KG1 (cell line): ENCODE results near the gene LIG3.
"Not testable (repeated sequence)": the region's sequence is repeated elsewhere in the genome, so short reads cannot be mapped to it uniquely, and the experiment has no call there.

Experiments used
- DNase-seq: peaks from one replicate; lab custom pipeline; 2025; lab: John Stamatoyannopoulos, UW

LIG3 gene

DNA sequence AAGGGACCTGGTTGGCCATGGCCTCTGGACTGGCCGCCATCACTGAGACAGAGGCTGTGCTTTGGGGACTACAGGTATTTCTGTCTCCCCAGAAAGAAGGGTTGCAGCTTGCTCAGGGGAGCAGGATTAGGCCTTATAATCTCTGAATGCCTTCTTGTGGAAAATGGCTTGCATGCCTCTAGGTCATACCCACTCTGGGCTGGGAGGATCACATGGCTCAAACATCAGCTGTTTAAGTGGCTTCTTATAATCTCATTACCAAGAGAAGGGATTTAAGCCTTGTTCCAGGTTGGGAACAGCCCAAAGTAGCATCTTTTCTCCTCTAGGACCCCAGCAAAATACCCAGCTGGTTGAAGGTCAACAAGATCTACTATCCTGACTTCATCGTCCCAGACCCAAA, 19.1 kb downstream of the LIG3 start:
- DNase-seq: no peak

DNA sequence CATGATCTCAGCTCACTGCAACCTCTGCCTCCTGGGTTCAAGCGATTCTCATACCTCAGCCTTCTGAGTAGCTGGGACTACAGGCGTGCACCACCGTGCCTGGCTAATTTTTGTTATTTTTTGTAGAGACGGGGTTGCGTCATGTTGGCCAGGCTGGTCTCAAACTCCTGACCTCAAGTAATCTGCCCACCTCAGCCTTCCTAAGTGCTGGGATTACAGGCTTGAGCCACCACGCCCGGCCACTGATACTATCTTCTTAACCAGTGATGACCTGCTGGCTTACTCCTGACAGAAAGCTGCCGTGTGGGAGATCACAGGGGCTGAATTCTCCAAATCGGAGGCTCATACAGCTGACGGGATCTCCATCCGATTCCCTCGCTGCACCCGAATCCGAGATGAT, 20.7 kb downstream of the LIG3 start:
- not testable (repeated sequence) for DNase-seq

DNA sequence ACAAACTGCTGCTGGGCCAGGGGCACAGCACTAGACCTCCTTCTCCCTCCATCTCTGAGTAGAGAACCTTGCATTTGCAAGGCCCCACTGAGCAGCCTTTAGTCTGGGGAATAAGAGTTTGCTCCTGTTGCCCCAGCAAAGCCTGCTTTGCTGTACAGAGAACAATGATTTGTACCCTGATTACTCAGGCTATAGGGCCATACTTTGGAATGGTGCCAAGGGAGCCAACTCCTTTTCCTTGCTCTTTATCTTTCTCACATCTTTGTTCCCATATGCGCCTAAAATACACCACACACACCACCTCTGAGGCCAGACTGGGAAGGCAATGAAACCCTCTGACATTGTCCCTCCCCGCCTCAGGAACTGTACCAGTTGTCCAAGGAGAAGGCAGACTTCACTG, 21.2 kb downstream of the LIG3 start:
- DNase-seq: no peak

DNA sequence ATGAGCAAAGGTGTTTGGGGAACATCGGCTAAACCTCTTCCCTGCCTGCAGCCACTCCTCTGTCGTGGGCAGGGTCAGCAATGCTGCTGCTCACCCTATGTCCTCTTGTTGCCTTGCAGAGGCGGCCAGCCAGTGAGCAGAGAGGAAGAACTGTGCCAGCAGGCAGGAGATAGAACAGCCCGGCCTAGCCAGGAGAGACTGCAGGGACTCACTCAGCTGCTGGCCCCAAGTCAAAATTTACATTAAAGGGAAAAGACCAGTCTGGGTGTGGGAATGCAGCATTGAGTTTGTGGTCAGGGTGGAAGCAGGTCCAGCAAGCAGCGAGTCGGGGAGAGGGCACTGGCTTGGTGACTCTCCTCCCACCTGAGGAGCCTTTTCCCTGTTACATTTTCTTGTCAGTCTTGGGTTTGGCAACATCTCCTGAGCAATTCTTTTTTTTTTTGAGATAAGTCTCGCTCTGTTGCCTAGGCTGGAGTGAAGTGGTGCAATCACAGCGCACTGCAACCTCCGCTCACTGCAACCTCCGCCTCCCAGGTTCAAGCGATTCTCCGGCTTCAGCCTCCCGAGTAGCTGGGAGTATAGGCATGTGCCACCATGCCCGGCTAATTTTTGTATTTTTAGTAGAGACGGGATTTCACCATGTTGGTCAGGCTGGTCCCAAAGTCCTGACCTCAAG, 22.7 kb downstream of the LIG3 start:
- no peak for DNase-seq

DNA sequence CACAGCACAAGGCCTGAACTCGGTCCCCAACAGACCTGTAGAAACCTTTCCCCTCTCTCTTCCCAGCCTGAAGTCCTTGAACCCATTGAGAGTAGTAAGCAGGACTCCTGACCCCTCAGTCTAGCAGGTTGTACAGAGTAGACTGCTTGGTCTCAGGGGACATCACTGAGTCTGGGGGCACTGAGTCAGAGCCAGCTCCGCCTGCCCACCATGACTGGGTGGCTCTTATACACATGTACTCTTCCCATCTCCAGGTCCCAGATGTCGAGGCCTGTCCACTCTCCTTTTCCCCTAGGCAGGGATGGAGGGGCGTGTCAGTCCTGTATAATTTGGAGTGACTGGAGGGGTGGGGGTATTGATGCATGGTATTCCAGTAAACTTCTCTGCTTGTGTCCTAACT, 23.5 kb downstream of the LIG3 start:
- DNase-seq: no peak

DNA sequence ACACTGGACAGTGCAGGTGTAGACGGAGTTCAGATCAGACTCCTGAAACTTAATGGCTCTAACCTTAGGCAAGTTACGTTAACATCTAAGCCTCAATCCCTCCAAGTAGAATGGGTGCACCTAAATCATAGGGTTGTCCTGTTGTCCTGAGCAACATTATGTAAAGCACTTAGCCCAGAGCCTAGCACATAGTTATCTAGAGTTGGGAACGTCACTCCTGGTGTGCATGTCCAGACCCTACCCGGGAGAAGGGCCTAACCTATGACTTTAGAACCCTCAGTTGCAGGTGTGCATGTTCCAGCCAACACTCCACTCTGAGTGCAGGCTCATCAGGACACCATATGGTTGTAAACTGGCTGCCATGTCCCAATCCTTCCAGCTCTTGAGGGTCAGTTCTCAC, 26.0 kb downstream of the LIG3 start:
- no peak for DNase-seq

DNA sequence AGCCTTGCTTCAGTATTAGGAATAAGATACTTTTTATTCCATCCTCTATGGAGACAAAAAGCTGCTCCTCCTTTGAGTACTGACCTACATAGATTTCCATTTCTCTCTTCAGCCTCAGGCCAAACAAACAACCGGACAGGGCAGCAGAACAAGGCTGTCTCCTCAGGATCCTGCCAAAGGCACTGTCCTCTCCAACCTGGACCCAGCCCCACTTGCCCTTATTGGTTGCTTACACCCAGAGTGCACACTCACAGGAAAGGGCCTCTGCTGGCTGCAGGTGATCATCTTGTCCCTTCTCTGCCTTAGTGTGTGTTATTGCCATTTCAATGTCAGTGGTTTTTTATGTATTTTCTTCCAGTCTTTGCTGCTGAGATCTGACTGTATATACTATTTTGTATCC, 26.6 kb downstream of the LIG3 start:
- no peak for DNase-seq

DNA sequence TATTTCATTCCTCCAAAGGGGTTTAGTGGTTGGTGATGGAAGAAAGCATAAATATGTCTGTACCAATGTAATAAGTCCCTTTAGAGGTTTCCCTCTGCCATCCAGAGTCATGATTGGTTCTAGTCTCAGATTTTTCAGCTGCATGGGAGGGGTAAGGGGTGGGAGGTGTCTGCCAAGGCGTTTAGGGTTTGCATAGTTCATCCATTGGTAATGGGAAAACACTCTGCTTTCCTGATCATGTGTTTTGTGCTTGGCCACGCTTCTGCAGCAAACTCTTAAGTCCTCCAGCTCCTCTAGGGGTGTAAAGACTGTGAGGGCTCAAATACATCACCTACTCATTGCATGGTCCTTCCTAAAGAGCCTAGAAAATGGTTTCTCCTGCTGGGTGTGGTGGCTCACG, 29.8 kb downstream of the LIG3 start:
- no peak for DNase-seq

DNA sequence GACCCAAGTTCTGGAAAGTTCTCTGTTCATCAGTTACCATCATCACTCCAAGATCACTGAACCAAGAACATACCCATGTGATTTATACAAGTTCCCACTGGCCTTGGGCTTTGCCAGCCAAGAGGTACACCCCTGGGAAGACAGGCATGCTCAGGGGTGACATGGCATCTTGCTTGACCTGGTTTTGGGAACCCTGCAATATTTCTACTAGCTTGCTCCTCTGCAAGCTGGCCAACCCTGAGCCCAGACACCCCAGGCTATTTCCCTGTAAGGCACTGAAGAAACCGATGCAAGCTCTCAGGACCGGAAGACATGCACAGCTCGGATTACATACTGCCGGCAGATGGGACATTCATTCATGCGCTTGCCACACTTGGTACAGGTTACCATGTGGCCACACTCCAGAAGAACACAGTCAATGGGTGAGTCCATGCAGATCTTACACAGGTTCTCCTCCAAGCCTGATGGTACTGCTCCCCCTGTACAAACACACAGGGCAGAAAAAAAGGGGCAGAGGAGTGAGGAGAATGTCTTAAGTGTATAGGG, 31.4 kb downstream of the LIG3 start:
- no peak for DNase-seq

DNA sequence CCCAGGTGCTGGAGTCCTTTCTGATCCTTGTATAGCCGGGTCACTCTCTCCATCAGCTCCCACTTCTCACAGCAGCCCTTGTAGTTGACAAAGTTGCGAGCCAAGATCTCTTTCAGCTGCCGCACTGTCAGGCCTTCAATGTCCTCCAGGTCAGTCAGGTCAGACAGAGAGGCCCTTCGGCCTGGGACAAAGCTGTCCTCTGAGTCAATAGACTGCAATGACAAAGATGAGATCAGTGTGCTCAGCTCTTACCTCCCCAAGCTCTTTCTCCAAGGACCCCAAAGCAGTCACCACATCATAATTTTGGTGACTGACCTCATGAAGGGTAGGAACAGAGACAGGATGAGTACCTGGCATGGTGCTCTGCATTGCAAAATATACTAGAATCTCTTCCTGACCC, 36.1 kb downstream of the LIG3 start:
- DNase-seq: no peak

DNA sequence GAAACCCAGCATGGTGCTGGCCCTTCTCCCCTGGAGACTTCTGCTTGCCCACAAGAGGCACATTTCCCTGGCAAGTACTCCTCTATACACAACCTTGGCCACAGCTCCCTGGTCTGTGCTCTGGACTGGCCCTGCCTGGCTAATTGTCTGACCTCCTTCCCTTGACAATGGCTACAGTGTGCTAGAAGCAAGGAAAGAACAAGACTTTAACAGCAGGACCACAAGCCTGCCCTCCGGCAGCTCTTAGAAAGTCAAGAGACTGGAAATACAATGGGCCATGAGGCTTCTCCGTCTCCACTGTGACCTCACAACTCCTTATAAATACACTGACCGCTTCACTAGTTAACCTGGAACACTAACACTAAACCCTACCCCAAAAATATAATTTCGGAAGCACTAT, 36.7 kb downstream of the LIG3 start:
- DNase-seq: no peak

DNA sequence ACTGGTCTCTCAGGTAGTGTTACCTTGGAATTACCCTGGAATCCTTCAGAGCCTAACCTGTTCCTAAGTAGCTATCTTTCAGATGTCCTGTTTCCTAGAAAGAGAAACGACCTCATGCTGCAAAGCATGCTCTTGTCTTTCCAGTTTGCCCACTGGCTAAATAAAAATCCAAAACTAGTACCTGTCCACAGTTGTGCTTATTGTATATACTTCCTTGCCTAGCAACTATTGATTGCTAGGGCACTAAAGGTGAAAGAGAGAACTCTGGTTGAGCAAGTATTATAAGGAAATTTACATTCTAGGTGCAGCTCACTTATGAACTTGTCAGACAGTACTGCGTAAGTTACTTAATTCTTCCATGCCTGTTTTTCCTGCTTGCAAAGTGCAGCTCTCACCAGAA, 38.5 kb downstream of the LIG3 start:
- DNase-seq: no peak

DNA sequence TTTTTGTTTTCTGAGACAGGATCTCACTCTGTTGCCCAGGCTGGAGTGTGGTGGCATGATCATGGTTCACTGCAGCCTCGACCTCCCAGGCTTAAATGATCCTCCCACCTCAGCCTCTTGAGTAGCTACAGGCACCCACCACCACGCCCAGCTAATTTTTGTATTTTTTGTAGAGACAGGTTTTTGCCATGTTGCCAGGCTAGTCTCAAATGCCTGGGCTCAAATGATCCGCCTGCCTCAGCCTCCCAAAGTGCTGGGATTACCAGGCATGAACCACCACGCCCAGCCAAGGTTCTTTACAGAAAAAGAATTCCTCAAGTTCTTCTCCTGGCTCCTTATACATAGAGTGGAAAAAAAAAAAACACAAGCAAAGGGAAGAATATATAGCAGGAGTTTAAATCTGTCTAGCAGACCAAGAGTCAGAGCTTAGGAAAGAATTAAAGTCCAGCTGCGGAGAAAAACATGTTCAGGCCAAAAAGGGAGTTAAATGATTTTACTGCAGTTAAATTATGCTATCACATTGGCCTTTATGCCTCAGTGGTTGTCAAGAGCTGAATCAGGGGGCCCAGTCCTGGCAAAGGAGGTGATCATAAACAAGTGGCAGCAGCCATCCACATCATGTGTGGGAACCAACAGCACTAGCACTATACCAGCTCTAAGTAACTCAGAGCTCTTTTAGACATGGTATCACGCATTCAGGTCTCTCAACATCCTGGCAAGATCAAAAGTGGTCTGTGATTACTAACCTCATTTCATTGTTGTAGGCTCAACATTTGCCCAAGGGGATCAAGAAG, 39.3 kb downstream of the LIG3 start:
- DNase-seq: no peak

DNA sequence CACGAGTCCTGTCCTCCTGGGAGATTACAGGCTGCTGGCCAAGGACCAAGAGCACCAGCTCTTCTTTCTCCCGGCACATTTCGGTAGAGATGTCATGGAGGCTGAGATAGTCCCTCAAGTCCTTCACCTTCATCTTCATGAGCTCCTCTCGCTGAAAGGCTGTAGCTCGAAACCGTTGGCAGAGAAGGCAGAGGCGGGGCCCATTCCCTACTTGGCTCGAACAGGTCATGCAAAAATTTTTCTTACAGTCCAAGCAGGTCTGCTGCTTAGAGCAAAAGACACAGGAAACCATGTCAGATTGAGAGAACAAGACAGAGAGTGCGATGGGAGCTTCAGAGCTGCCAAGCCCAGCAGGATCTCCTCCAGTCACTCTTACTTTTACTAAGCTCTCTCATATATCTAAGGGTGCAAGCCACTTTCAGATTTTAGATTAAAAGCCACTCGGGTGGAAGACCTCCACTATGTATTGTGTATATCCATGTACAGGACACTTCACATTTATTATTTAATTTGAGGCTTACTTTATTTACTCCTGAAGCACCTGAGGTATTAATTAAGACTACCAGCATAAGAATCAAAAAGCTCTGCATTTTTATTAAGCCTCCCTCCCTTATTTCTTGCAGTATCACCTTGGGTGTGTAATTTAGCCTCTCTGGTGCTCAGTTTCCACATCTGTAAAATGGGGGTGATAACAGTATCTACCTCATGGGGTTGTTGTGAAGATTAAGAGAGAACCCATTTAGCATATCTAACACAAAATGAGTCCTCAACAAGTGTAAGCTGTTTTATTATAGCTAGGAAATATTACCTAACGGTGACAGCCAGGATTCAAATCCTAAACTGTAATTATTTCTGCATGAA, 41.4 kb downstream of the LIG3 start:
- no peak for DNase-seq

DNA sequence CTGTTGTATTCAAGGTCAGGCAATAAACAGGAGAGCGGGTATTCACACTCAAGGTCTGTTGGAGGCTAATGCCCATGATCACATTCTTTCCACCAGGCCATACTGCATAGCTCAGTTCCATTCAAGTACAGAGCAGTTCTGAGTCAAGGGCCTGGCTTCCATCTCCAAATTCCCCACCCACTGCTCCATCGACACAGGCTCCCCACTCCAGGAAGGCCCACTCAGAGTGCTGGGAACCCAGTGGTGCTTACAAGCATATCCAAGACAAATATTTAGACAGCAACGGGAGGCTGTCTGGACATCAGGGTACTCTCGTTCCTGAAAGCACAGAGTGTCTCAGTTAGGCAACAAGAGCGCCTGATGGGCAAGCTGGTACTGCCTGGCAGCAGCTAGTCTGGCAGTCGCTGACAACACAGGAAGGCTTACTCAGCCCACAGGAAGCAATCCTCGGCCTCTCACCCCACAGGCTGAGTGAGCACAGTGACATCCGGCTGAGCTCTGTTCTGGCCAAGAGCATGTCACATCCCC, 42.3 kb downstream of the LIG3 start:
- peak; percentile 62 for DNase-seq

DNA sequence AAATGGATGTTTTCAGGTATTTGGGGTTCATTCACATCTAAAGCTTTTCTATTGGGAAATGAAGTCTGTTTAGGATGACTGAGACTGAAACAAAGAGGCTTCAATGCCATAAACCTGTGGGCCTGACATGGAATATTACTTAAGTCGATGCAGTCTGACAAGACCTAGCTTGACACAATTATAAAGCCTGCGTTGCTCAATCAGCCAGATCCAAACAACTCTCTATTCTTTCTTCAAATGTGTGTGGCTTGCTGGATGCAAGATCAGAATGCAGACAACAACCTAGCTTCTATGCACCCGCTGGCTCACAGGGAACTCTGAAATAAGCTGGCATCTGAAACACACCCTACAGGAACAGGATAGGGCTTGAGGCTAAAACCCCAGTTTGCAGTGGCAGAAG, 43.2 kb downstream of the LIG3 start:
- no peak for DNase-seq

DNA sequence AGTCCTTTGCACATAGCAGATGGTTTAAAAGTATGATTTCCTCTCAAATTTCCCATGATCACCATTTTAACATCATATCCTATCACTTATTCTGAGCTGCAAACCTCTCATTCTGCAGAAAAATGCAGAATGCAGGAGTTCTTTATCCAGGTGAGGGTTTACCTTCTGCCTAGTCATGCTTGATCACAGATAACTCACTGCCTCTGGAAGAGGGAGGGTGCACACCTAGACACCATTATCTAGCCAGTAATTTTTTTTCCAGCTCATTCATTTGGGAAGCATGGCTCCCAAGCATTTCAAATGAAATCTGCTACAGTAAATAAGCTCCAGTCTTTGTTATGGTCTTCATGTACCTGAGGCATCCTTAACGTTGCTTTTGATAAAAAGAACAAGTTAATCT, 45.2 kb downstream of the LIG3 start:
- DNase-seq: no peak

DNA sequence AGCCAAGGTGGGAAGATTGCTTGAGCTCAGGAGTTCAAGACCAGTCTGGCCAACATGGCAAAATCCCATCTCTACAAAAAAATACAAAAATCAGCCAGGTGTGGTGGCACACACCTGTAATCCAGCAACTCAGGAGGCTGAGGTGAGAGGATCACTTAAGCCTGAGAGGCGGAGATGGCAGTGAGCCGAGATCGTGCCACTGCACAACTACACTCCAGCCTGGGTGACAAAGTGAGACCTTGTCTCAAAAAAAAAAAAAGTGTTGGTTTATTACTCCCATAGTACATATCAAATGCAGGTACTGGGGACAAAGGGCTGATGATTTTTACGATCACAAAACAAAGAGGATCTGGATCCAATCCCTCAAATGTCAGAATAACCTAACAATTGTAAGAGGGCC, 47.8 kb downstream of the LIG3 start:
- DNase-seq: not testable (repeated sequence)

DNA sequence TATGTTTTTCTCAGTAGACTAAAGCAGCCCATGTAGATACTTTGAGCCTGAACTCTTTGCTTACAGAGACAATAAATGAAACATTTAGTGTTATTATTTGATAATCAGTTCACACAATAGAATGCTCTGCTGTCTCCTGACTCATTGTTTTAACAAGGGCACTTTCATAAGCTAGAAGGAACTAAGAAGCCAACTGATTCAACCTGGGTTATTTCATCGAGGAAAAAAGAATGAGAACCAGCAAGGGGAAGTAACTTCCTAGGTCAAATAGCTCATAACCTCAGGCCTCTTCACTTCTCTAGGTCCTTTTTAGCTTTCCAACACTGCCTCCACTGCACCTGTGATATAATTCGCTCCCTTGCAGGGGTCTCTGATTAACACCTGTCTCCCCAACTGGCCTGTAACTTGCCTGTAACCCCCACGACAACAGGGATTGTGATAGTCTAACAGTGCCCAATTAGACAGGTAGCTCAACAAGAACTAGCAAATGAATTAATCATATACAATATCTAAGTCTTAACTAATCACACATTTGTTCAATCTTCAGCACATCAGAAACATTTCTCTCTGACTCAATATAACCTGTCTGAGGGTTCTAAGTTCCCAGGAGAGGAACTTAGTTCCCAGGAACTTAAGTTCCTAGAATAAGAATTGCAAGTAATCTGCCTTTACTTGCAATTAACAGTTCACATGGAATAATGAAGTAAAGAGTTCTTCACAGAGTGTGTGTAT, 48.4 kb downstream of the LIG3 start:
- DNase-seq: peak; percentile 17

DNA sequence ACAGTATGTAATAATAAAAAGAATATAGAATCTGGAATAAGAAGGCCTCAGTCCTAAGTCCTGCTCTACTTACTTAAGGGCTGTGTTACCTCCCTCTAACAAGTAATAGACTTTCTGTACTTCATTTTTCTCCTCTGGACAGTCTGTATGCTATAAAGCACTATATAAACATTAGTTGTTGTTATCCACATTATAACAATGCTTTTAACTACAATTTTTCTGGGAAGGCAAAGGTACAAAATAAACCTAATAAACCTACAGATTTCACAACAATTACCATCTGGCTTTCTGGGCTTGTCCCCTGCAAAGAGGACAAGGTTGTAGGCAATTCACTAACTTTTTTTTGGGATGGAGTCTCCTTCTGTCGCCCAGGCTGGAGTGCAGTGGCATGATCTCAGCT, 50.5 kb downstream of the LIG3 start:
- no peak for DNase-seq

DNA sequence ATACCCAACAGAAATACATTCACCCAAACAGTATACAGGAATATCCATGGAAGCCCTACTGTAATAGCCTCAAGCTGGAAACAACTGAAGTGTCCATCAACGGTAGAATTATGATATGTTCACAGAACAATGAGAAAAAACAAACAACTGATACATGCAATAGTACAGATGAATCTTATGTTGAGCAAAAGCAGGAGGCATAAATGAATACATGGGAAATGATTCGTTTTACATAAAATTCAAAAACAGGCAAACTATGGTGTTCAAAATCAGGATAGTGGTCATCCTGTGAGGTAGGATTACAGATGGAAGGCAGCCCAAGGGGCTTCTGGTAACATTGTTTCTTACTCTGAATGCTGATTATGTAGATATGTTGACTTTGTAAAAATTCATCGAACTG, 58.1 kb downstream of the LIG3 start:
- no peak for DNase-seq

DNA sequence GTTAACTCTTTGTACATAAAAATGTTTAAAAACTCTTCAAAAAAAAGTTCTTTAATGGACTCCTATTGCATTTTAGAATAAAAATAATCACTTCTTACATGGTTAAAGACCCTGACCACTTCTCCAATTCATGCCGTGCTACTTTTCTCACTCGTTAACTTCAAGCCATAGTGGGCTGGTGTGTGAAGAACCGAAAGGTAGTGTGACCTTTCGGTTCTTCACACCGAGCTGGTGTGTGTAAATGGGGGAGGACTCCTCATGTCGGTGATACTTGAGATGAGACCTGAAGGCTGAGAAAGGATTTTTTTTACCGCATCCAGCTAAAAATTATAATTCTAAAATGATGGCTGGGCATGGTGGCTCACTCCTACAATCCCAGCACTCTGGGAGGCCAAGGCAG, 61.1 kb downstream of the LIG3 start:
- no peak for DNase-seq
